K562 (cell line): ENCODE results near the gene FGF11. TPM values are rescaled to one million over a fixed set of nuclear protein-coding genes. Genes with fewer than 3 reads are reported as not detected.

ENCODE experiments used
- CC2D1A ChIP-seq: fragments of 450-650 bp; IDR thresholded peaks from 2 replicates; pipeline ENCODE4 v1.6.1; 2017; ENCODE audit warnings: mild to moderate bottlenecking
- CGGBP1 ChIP-seq: fragments of 250-450 bp; sonication (Bioruptor Pico); IDR thresholded peaks from 2 replicates; pipeline ENCODE4 v1.9.0; 2021; ENCODE audit warnings: mild to moderate bottlenecking
- CHD4 ChIP-seq: fragments of 200-600 bp; sonication (generic); IDR thresholded peaks from 3 replicates; pipeline ENCODE4 v1.6.1; 2012; ENCODE audit warnings: low read depth, mild to moderate bottlenecking, mixed read lengths, low read length, inconsistent platforms; ENCODE audit not compliant: insufficient read depth, insufficient replicate concordance, poor library complexity, severe bottlenecking
- HMGN3 ChIP-seq: IDR thresholded peaks from 2 replicates; pipeline ENCODE4 v1.6.1; 2011; ENCODE audit warnings: borderline replicate concordance, low read depth, mild to moderate bottlenecking, mixed read lengths, low read length; ENCODE audit not compliant: insufficient read length; ENCODE audit errors: extremely low read depth
- LCOR ChIP-seq: sonication (generic); formaldehyde crosslinking; IDR thresholded peaks from 2 replicates; pipeline ENCODE4 v1.8.0; 2022; ENCODE audit warnings: mild to moderate bottlenecking, missing genetic modification reagents
- NR2F6 ChIP-seq: fragments of 450-650 bp; formaldehyde crosslinking; IDR thresholded peaks from 2 replicates; pipeline ENCODE4 v1.4.0; 2020; ENCODE audit warnings: mild to moderate bottlenecking
- POLR2A ChIP-seq: fragments of 450-650 bp; conservative IDR thresholded peaks from 2 replicates; pipeline ENCODE4 v1.6.1; 2016
- PTBP1 ChIP-seq: fragments of 200-400 bp; formaldehyde crosslinking; IDR thresholded peaks from 2 replicates; pipeline ENCODE4 v1.6.1; 2017; ENCODE audit warnings: low read depth, low read length
- SFPQ ChIP-seq: fragments of 200-400 bp; formaldehyde crosslinking; IDR thresholded peaks from 2 replicates; pipeline ENCODE4 v1.6.1; 2017; ENCODE audit warnings: mild to moderate bottlenecking, low read depth, low read length, moderate library complexity
- SNIP1 ChIP-seq: fragments of 450-650 bp; IDR thresholded peaks from 2 replicates; pipeline ENCODE4 v1.7.1; 2017; ENCODE audit warnings: low read depth, mild to moderate bottlenecking
- ZNF316 ChIP-seq: fragments of 450-650 bp; IDR thresholded peaks from 2 replicates; pipeline ENCODE4 v1.6.1; 2016
- ZNF717 ChIP-seq: fragments of 250-450 bp; sonication (Bioruptor Pico); IDR thresholded peaks from 2 replicates; pipeline ENCODE4 v1.5.0; 2021
- ZNF766 ChIP-seq: fragments of 200-800 bp; sonication (Bioruptor generic); conservative IDR thresholded peaks from 2 replicates; pipeline ENCODE4 v1.6.1; 2016; ENCODE audit warnings: missing genetic modification characterization, missing compliant biosample characterization
- polyA plus RNA-seq, 8 experiments: library from polyadenylated mRNA; depleted of rRNA in 4 of 8; stranded (reverse) in 5 of 8; unstranded in 3 of 8; fragments of >200 nt; fragmentation: Nextera tagmentation in 2 of 8; fragmentation: Illumina TruSeq in 1 of 8; extraction: Ambion mirVana in 2 of 8; extraction: Trizol in 1 of 8; gene quantifications; 2 replicates each; pipeline versions ENCODE4 v1.2.1 to v1.2.3, GENCODE V29; 2011 to 2014; ENCODE audit warnings: inconsistent platforms in 1 of 8, missing spikeins in 1 of 8
- total RNA-seq, 7 experiments: library from RNA; depleted of rRNA in 6 of 7; stranded (reverse); fragments of >200 nt in 6 of 7; fragmentation: Illumina TruSeq in 2 of 7; extraction: Trizol in 2 of 7; gene quantifications; 2 replicates each; pipeline versions ENCODE4 v1.2.1 to v1.2.3, GENCODE V29; 2011 to 2021; ENCODE audit warnings: low replicate concordance in 1 of 7
- TF ChIP-seq, protein P1 (sequence below): fragments of 200-800 bp; sonication (Bioruptor generic); IDR thresholded peaks from 2 replicates; pipeline ENCODE4 v1.6.1; 2017; ENCODE audit warnings: missing genetic modification characterization, missing compliant biosample characterization
- TF ChIP-seq, protein P2 (sequence below), 2 experiments: fragments of 450-650 bp; conservative IDR thresholded peaks; 2 replicates each; pipeline ENCODE4 v1.6.1; 2017; ENCODE audit warnings: mild to moderate bottlenecking in 2 of 2, moderate library complexity in 2 of 2
- TF ChIP-seq, protein P3 (sequence below): fragments of 150-350 bp; conservative IDR thresholded peaks from 2 replicates; pipeline ENCODE4 v1.6.1; 2014; ENCODE audit warnings: low read length
- TF ChIP-seq, protein P4 (sequence below): sonication (generic); formaldehyde crosslinking; IDR thresholded peaks from 2 replicates; pipeline ENCODE4 v1.8.1; 2023; ENCODE audit warnings: mild to moderate bottlenecking, missing genetic modification reagents, moderate library complexity

The FGF11 gene
- total and polyA plus RNA-seq, 9 of the 15 experiments (the other 6 are each of a cell fraction or from before 2014, with no cell fraction given): 1.2 to 7.5 (median 3.0) TPM

DNA sequence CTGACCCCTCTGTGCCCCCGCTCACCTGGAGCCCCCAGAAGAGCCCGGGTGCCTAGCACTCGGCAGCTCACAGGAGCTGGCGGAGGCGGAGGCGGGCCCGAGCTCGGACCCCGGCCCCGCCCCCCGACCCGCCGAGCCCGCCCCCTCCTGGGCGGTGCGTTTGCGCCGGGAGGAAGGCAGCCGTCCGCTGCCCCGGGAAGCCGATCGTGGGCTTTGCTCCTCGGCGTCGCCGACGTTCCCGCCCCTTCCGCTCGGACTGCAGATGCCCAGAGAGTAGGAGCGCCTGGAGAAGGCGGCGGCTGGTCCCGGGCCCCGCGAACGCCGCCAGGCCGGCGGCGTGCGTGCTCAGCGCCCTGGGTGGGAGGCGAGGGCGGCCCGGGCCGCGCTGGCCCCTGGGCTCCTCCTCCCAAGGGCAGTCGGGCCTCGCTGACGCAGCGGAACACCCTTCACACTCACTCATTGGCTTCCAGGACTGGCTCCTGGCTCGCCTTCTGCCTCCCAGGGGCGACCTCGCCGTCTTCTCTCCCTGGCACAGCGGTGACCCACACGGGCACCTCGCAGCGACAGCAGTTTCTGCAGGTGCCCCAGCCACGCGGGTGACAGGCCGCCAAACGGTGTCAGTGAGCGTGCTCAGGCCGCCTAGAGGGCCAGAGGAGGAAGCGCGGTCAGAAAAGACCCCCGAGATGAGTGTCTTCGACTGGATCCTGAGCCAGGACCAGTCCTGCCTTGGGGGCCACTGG, 44.7 kb upstream of the FGF11 start, which contains the start of gene PLSCR3 (continued):
- TF ChIP-seq, protein P1, sequence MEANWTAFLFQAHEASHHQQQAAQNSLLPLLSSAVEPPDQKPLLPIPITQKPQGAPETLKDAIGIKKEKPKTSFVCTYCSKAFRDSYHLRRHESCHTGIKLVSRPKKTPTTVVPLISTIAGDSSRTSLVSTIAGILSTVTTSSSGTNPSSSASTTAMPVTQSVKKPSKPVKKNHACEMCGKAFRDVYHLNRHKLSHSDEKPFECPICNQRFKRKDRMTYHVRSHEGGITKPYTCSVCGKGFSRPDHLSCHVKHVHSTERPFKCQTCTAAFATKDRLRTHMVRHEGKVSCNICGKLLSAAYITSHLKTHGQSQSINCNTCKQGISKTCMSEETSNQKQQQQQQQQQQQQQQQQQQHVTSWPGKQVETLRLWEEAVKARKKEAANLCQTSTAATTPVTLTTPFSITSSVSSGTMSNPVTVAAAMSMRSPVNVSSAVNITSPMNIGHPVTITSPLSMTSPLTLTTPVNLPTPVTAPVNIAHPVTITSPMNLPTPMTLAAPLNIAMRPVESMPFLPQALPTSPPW (CRISPR knock-in tag): 0 out of 2 replicates have a peak, but pooled peaks have one; percentile 38
- TF ChIP-seq ZNF766 (CRISPR knock-in tag) (no peak), POLR2A (peak; percentile 66; the same call in 1 of the 2 replicates), SNIP1 (no peak), LCOR (CRISPR knock-in tag) (no peak), ZNF316 (peak; percentile 53; the same call in 1 of the 2 replicates), CHD4 (no peak), ZNF717 (CRISPR knock-in tag) (no peak), CC2D1A (no peak), CGGBP1 (CRISPR knock-in tag) (no peak), SFPQ (no peak), PTBP1 (no peak), HMGN3 (peak; percentile 52), NR2F6 (no peak)
- TF ChIP-seq, protein P2, sequence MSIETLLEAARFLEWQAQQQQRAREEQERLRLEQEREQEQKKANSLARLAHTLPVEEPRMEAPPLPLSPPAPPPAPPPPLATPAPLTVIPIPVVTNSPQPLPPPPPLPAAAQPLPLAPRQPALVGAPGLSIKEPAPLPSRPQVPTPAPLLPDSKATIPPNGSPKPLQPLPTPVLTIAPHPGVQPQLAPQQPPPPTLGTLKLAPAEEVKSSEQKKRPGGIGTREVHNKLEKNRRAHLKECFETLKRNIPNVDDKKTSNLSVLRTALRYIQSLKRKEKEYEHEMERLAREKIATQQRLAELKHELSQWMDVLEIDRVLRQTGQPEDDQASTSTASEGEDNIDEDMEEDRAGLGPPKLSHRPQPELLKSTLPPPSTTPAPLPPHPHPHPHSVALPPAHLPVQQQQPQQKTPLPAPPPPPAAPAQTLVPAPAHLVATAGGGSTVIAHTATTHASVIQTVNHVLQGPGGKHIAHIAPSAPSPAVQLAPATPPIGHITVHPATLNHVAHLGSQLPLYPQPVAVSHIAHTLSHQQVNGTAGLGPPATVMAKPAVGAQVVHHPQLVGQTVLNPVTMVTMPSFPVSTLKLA (conservative IDR thresholded peaks at IDR 0.05): peak; percentile 34 to 55; a peak in 2 of 4 replicates
- TF ChIP-seq, protein P3, sequence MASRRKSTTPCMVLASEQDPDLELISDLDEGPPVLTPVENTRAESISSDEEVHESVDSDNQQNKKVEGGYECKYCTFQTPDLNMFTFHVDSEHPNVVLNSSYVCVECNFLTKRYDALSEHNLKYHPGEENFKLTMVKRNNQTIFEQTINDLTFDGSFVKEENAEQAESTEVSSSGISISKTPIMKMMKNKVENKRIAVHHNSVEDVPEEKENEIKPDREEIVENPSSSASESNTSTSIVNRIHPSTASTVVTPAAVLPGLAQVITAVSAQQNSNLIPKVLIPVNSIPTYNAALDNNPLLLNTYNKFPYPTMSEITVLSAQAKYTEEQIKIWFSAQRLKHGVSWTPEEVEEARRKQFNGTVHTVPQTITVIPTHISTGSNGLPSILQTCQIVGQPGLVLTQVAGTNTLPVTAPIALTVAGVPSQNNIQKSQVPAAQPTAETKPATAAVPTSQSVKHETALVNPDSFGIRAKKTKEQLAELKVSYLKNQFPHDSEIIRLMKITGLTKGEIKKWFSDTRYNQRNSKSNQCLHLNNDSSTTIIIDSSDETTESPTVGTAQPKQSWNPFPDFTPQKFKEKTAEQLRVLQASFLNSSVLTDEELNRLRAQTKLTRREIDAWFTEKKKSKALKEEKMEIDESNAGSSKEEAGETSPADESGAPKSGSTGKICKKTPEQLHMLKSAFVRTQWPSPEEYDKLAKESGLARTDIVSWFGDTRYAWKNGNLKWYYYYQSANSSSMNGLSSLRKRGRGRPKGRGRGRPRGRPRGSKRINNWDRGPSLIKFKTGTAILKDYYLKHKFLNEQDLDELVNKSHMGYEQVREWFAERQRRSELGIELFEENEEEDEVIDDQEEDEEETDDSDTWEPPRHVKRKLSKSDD: no peak
- TF ChIP-seq, protein P4, sequence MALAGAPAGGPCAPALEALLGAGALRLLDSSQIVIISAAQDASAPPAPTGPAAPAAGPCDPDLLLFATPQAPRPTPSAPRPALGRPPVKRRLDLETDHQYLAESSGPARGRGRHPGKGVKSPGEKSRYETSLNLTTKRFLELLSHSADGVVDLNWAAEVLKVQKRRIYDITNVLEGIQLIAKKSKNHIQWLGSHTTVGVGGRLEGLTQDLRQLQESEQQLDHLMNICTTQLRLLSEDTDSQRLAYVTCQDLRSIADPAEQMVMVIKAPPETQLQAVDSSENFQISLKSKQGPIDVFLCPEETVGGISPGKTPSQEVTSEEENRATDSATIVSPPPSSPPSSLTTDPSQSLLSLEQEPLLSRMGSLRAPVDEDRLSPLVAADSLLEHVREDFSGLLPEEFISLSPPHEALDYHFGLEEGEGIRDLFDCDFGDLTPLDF (CRISPR knock-in tag): no peak
